ENCODE data around the gene BTBD10.
"Not testable (repeated sequence)": the region's sequence is repeated elsewhere in the genome, so short reads cannot be mapped to it uniquely, and the experiment has no call there.

Gene BTBD10

DNA sequence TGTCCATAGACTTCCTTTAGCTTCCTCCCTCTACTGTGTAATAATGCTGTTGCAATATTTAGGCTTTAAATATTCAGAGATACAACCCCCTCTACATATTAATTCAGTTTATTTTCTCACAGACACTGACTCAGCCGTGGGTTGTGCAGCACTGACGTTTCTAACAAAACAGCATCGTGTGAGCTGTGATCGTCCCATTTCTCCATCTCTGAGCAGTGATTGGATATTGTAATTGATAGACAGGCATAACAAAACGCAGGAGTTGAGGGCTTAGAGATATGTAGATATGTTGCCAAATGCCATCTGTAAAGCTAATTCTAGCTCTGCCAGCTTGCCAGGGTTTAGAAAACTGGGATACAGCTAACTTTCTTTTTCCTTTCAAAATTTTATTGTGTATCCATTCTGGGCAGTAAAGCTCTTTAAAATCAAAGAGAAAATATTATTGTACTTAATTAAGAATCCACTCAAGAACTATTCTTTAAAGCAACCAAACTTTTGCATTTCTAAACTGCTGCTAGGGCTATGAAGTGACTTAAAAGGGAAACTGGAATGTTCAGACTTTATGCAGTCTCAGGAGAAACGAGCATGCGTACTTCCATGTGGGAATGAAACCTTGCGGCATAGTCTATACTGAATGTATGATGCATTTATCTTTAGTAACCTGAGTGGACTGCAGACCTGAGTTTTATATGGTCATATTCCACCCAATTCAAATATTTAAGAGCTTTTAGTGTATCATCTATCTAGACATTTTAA is 22.7 kb downstream of the BTBD10 start:
- DNase-seq (ENCODE audit: low spot score): peak; percentile 65

DNA sequence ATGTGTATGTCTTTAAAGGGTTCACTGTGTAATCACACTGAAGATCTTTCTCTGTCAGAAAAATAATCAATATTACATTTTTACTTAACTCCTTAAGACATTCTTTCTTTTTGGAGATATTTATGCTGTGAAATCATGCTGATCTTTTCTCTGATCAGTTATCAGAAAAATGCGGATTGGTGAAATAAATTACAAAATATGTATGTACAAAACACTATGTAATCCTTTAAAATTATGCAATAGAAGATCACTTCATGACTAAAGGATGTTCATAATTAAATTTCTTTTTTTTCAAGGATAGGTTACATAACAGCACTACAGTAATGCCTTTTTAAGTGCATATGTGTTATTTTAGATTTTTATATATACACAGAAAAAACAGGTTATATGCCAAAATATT is 24.7 kb downstream of the BTBD10 start:
- no peak for DNase-seq (ENCODE audit: low spot score)

DNA sequence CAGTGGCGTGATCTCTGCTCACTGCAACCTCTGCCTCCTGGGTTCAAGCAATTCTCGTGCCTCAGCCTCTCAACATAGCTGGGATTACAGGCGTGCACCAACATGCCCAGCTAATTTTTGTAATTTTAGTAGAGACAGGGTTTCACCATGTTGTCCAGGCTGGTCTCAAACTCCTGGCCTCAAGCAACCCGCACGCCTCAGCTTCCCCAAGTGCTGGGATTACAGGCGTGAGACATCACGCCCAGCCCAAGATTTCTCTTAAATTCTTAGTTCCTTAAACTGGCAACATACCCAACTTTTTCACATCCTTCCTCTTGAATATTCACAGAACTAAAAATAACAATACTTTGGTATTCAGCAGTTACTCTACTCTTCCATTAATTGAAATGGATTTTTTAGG is 26.2 kb downstream of the BTBD10 start:
- not testable (repeated sequence) for DNase-seq (ENCODE audit: low spot score)

GRCh38 chr11:13434247-13435205 is 28.5 kb downstream of the BTBD10 start:
- no peak for DNase-seq (ENCODE audit: low spot score)

- DNase-seq (ENCODE audit: low spot score): no peak
Measured at GRCh38 chr11:13433437-13433836, 29.6 kb downstream of the BTBD10 start.

DNA sequence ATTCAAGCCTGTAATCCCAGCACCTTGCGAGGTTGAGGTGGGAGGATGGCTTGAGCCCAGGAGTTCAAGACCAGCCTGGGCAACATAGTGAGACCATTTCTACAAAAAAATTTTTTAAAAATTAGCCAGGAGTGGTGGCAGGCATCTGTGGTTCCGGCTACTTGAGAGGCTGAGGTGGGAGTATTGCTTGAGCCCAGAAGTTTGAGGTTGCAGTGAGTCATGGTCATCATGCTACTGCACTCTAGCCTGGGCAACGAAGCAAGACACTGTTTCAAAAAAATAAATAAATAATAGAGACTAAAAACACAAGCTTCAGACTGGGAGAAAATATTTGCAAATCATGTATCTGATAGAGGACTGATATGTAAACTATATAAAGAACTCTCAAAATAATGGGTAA is 33.2 kb downstream of the BTBD10 start:
- DNase-seq (ENCODE audit: low spot score): no peak

GRCh38 chr11:13429288-13429687 is 33.7 kb downstream of the BTBD10 start:
- no peak for DNase-seq (ENCODE audit: low spot score)

DNA sequence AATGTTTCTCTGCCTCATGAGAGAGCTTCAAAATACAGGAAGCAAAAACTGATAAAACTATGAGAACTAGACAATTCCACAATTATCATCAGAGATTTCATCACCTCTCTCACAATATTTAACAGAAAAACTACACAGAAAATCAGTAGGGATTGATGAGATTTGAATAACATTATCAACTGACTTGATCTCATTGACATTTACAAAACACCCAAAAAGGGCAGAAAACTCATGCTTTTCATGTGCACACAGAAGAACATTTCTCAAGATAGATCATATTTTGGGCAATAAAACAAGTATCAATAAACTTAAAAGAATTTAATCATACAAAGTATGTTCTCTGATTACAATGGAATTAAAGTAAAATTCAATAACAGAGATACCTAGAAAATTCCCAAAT is 35.6 kb downstream of the BTBD10 start:
- no peak for DNase-seq (ENCODE audit: low spot score)

DNA sequence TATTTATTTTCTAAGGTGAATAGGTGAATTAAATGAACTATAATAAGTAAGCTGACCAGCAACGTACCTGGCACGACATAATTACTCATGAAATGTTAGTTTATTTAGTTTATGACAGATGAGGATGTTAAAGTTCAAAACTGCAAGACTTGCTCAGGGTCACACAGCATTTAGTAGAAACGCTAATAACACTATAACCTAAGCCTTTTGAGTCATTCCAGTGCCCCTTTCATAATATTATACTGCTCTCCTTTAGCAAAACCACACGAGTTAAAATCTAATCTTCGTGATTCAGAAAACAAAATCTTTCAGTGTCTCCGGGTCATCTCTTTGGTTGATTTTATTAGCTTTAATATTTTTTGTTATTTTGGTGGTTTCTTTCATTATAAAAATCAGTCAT is 39.6 kb downstream of the BTBD10 start:
- DNase-seq (ENCODE audit: low spot score): no peak

DNA sequence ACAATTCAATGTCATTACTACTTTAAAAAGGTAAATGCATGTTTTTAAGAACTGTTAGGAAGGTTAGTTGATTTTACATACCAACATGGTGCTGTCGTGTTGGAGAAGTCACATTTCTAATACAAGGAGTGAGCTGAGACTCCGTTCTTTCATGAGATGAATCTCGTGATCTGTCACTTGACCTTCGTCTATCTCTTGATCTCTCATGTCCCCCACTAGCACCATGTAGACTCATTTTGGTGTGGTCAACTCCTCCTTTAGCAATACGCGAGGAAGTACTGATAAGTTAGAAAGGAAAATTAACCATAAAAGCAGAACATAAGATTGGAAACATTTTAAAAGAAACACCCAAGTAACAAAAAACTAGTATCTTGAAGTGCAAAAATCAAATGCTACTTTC is 41.5 kb downstream of the BTBD10 start:
- no peak for DNase-seq (ENCODE audit: low spot score)

DNA sequence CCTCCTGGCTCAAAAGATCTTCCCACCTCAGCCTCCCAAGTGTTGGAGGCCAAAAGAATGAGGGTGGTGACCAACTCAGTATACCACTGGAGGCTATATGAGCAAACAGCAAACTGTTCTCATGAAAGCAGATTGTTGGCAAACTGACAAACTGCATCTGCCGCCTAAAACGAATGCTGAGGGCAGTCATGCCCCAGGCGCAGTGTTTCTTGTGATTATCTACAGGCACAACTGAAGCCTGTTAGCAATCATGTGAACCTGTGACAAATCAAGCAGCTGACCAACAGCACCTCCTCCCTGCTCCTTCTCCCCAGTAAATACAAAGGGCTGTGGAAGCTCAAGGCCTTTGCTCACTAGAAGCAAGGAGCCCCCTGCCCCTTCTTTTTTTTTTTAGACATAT is 47.8 kb downstream of the BTBD10 start:
- no peak for DNase-seq (ENCODE audit: low spot score)

- no peak for DNase-seq (ENCODE audit: low spot score)
Measured at GRCh38 chr11:13405220-13405619, 57.8 kb downstream of the BTBD10 start.

DNA sequence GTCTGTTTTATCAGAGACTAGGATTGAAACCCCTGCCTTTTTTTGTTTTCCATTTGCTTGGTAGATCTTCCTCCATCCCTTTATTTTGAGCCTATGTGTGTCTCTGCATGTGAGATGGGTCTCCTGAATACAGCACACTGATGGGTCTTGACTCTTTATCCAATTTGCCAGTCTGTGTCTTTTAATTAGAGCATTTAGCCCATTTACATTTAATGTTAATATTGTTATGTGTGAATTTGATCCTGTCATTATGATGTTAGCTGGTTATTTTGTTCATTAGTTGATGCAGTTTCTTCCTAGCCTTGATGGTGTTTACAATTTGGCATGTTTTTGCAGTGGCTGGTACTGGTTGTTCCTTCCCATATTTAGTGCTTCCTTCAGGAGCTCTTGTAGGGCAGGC is 64.7 kb downstream of the BTBD10 start:
- not testable (repeated sequence) for DNase-seq (ENCODE audit: low spot score)

DNA sequence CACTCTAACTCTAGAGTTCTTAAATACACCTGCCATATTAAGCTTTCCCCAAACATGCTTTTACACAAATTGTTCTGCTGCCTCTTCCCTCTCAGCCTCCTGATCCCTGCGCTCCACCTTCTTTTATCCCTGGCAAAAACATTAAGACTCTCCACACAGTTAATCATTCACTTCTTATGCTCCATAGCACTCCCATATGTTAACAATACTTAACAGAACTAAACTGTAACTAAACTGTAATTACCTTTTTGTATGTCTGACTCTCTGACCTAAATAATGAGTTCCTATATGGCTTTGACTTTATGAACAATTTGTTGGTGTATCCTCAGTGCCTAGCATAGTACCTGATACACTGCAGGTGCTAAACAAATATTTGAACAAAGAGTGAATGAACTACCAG is 71.8 kb downstream of the BTBD10 start:
- no peak for DNase-seq (ENCODE audit: low spot score)

- DNase-seq (ENCODE audit: low spot score): no peak
Measured at GRCh38 chr11:13388741-13389140, 74.3 kb downstream of the BTBD10 start.

DNA sequence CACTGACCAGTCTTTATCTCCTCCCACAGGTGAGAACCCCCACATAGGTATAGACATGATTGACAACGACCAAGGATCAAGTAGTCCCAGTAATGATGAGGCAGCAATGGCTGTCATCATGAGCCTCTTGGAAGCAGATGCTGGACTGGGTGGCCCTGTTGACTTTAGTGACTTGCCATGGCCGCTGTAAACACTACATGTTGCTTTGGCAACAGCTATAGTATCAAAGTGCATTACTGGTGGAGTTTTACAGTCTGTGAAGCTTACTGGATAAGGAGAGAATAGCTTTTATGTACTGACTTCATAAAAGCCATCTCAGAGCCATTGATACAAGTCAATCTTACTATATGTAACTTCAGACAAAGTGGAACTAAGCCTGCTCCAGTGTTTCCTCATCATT is 76.5 kb downstream of the BTBD10 start:
- no peak for DNase-seq (ENCODE audit: low spot score)

DNA sequence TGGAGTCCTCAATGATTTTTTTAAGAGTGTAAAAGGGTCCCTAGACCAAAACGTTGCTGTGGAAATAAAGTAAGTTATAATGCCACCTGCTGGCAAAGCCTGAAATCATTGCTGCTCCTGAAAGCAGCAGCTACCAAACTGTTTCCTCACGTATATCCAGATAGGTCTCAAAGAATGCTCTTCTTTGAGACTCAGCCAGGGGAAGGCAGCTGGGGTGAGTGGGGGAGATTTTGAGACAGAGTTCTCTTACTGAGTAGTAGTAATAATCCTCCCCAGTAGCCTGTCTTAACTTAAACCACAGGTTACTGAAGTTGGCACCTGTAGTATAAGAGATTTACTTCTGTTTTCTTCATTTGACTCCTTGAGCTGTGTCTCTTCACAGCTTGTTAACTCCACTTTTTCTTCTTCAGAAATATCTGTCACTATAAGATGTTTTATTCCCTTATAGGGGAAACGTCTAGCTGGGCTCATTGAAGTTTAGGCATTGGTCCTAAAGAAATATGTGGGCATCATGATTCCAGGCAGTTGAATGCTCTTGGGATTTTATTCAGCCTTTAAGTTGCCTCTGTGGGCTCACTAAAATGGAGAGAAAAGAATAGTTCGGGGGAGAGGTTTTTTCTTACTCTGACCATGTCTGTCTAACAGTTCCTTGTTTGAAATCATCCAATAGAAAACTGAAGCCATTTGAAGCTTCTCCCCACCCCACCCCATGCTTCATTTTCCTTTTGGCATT is 77.9 kb downstream of the BTBD10 start:
- DNase-seq (ENCODE audit: low spot score): peak; percentile 56

DNA sequence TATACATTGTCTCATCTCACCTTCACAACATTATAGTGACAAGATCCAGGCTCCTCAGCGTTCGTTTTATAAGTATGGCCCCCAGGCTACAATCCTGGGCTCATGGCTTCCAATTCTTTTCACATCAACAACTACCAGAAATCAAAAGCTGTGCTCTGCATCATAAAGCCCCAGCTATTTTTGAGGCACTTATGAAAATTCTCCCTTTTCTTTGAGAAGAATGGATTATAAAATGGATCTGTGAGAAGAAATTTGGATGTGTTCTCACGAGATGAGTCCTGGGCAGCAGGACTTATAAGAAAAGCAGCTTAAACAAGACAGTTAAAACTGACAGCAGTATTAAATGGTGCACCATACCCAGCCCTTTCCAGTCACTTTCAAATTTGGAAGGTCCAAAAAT is 80.3 kb downstream of the BTBD10 start:
- DNase-seq (ENCODE audit: low spot score): no peak

GRCh38 chr11:13380731-13381130 is 82.3 kb downstream of the BTBD10 start:
- DNase-seq (ENCODE audit: low spot score): no peak

DNA sequence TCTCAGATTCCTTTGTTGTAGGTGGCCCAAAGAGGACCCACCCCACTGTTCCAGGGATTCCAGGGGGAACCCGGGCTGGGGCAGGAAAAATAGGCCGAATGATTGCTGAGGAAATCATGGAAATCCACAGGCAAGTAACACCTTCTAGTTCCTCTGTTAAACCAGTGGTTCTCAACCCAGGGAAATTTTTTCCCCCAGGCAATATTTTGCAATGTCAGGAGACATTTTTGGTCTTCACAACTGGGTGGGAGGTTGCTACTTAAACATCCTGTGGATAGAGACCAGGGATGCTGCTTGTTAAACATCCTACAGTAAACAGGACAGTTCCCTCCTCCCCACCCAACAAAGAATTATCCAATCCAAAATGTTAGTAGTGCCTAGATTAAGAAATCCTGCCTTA is 84.7 kb downstream of the BTBD10 start:
- no peak for DNase-seq (ENCODE audit: low spot score)

GRCh38 chr11:13376838-13377237 is 86.2 kb downstream of the BTBD10 start:
- no peak for DNase-seq (ENCODE audit: low spot score)

DNA sequence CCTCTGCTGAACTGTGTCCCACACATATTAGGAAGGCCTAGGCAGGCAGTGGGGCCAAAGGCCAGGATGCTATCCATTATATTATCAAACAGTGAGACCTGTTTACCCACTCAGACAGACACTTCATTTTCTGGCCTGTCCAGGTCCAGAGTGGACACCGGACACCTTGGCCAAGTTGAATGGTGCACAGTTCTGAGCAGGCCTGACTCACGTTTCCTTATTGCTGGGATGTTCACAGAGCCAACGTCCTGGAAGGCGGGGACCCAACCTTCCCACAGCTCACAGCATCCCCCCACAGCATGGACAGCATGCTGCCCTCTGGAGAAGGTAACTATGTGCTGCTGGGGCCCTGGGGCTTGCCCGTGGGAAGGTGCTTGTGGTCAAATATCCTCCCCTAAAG is 86.6 kb downstream of the BTBD10 start:
- DNase-seq (ENCODE audit: low spot score): no peak

DNA sequence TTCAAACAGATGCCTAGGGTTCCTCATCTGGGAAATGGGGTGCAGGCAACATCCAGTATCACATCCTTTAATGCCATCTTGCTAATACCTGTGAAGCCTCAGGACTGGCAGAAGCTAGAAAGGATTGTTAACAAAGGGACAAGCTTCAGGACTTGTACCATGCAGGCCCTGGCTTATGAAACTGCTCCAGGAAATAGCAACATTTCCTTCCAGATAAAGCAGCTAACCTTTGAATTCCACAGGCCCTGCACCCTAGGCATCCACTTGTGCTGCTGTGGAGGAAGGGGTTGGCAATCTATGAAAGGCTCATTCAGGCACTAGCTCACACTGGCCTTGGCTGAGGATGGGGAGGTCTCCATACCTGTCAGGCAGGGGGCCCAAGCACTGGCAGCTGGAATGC is 87.2 kb downstream of the BTBD10 start:
- DNase-seq (ENCODE audit: low spot score): no peak
